ENCODE measurements around the gene TTC21A. TPM values are rescaled to one million over a fixed set of nuclear protein-coding genes. Genes with fewer than 3 reads are reported as not detected.

Gene TTC21A
- total RNA-seq, 1 donor from 2014 or later, result 6.2 TPM

- Mint-ChIP-seq H3K27ac (ENCODE audit: unreplicated experiment) (no peak overlapping the region), H3K27me3 (ENCODE audit: low read depth) (no peaks in the 10 kb centered on the region), H3K4me3 (ENCODE audit: unreplicated experiment) (no peak overlapping the region), H3K9me3 (ENCODE audit: low read depth) (no peaks in the 10 kb centered on the region), H3K36me3 (ENCODE audit: low read depth) (no peaks in the 10 kb centered on the region), H3K4me1 (ENCODE audit: low read depth) (peaks cover 11% of the 10 kb centered on the region)
- no peak for TF ChIP-seq CTCF (IDR thresholded peaks at IDR 0.05)
- DNase-seq (ENCODE audit: low spot score), result peak; percentile 83
Measured at GRCh38 chr3:39185326-39185958, 78.0 kb downstream of the TTC21A start.

- Mint-ChIP-seq H3K4me3 (ENCODE audit: unreplicated experiment) (no peak overlapping the region), H3K4me1 (ENCODE audit: low read depth) (peaks cover 7% of the 10 kb centered on the region), H3K36me3 (ENCODE audit: low read depth) (no peaks in the 10 kb centered on the region), H3K9me3 (ENCODE audit: low read depth) (no peaks in the 10 kb centered on the region), H3K27me3 (ENCODE audit: low read depth) (no peaks in the 10 kb centered on the region), H3K27ac (ENCODE audit: unreplicated experiment) (no peak overlapping the region)
- TF ChIP-seq CTCF (IDR thresholded peaks at IDR 0.05), result no peak
- peak; percentile 50 for DNase-seq (ENCODE audit: low spot score)
Measured at GRCh38 chr3:39185959-39186691, 78.6 kb downstream of the TTC21A start.

- H3K27me3 Mint-ChIP-seq (ENCODE audit: low read depth), result no peaks in the 10 kb centered on the region
- peaks cover 5% of the 10 kb centered on the region for H3K4me1 Mint-ChIP-seq (ENCODE audit: low read depth)
- peak; percentile 90 for DNase-seq (ENCODE audit: low spot score)
- no peaks in the 10 kb centered on the region for H3K9me3 Mint-ChIP-seq (ENCODE audit: low read depth)
- no peak overlapping the region for H3K27ac Mint-ChIP-seq (ENCODE audit: unreplicated experiment)
- no peak for TF ChIP-seq CTCF (IDR thresholded peaks at IDR 0.05)
- no peak overlapping the region for H3K4me3 Mint-ChIP-seq (ENCODE audit: unreplicated experiment)
- no peaks in the 10 kb centered on the region for H3K36me3 Mint-ChIP-seq (ENCODE audit: low read depth)
Measured at GRCh38 chr3:39186692-39187151, 79.2 kb downstream of the TTC21A start.

GRCh38 chr3:39187372-39188155, 80.1 kb downstream of the TTC21A start:
- no peak overlapping the region for H3K4me3 Mint-ChIP-seq (ENCODE audit: unreplicated experiment)
- H3K4me1 Mint-ChIP-seq (ENCODE audit: low read depth), result peaks cover 6% of the 10 kb centered on the region
- no peaks in the 10 kb centered on the region for H3K9me3 Mint-ChIP-seq (ENCODE audit: low read depth)
- no peak for TF ChIP-seq CTCF (IDR thresholded peaks at IDR 0.05)
- DNase-seq (ENCODE audit: low spot score), result peak; percentile 87
- H3K27ac Mint-ChIP-seq (ENCODE audit: unreplicated experiment), result no peak overlapping the region
- no peaks in the 10 kb centered on the region for H3K27me3 Mint-ChIP-seq (ENCODE audit: low read depth)
- no peaks in the 10 kb centered on the region for H3K36me3 Mint-ChIP-seq (ENCODE audit: low read depth)

Small RNA genes lying within 50 kb of the gene (microRNA-seq; reads per million reads assigned to microRNA genes)
- gene MIR6822 (ENCODE audit: borderline number of aligned reads), result 1.7 reads per million

Other genes with a start within 250 kb of the TTC21A start
- 0.07 TPM in 1 of 3 replicates, not detected in the others for gene SCN11A, start 55.7 kb upstream of the TTC21A start, total RNA-seq
- gene WDR48, start 55.7 kb upstream of the TTC21A start, total RNA-seq, result 23.2 to 35.6 TPM (median 31.8 TPM) in 3 replicates
- 52.8 to 60.9 TPM (median 54.2 TPM) in 3 replicates for gene GORASP1, start 53 bp upstream of the TTC21A start, total RNA-seq
- 15.2 to 22.3 TPM (median 21.2 TPM) in 3 replicates for gene CSRNP1, start 45.9 kb downstream of the TTC21A start, total RNA-seq
- gene XIRP1, start 84.9 kb downstream of the TTC21A start, total RNA-seq, result 0.10 TPM in 2 of 3 replicates, not detected in the other
- 0.12 TPM in 1 of 3 replicates, not detected in the others for gene CX3CR1, start 172.4 kb downstream of the TTC21A start, total RNA-seq
- not detected in 3 replicates for gene CCR8, start 222.0 kb downstream of the TTC21A start, total RNA-seq